DMS 273 (cell line): ENCODE data around the gene B3GAT3.
"Not testable (repeated sequence)": the region's sequence is repeated elsewhere in the genome, so short reads cannot be mapped to it uniquely, and the experiment has no call there.

Experiments
- DNase-seq: peaks from one replicate; lab custom pipeline; 2025; ENCODE audit not compliant: unreplicated experiment; lab: John Stamatoyannopoulos, UW

The B3GAT3 gene

DNA sequence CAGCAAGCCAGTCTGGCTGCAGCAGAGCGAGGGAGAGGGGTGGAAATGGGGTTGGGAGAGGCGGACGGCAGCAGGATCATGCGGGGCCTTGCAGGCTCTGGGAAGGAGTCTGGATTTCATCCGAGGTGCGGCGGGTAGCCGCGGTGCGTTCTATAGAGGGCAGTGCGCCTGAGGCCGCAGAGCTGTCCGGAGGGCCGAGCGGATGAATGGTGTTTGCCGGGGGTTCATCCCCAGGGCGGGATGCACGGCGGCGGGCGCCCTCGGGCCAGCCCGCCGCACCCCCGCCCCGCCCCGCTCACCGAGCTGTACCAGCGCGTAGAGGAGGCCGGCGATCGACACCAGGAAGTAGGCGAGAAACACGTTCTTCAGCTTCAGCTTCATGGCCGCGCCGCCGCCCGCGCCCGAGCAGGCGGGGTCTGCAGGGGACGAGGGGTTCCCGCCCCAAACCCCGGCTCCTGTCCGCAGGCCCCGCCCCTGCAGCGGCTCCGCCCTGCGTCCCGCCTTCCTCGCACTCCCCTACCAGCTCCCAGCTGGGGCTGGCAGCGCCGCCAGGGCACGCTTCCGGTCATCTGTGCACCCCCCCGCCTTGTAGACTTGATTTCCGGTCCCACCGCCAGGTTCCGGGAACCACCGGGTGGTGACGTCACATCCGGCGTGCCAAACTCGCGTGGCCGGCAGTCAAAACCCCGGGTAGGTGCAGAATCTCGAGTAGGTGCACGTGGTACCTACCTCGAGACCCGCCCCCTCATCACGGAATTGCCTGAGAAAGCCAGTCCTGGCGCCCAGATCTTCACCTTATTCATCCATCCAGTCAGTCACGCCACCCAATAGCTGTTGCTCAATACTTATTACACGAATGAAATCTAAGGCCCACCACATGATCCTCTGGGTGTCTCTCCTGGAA, at the start of gene B3GAT3:
Gene B3GAT3, minus strand, starts transcription at position 420 of the 904 bp plus-strand sequence. Its CDS starts 39 bp downstream, at position 381.
- DNase-seq = peak; percentile 96

DNA sequence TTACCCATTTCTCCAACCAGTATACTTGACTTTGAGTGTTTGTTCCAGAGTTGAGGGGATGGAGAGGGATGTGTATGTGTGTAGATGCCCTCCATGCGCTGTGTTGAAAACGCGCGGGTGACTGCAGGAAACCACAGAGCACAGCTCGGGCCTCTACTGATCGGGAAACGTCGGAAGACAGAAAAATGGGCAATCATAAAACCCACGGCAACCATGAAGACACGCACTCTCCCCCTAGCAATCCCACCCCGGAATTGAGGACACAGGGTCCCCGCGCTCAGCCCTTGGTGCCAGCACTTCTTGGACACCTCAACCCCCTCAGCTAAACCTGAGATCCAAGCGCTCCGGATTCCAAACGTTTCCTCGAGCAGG, 49.4 kb upstream of the B3GAT3 start:
- no peak for DNase-seq

DNA sequence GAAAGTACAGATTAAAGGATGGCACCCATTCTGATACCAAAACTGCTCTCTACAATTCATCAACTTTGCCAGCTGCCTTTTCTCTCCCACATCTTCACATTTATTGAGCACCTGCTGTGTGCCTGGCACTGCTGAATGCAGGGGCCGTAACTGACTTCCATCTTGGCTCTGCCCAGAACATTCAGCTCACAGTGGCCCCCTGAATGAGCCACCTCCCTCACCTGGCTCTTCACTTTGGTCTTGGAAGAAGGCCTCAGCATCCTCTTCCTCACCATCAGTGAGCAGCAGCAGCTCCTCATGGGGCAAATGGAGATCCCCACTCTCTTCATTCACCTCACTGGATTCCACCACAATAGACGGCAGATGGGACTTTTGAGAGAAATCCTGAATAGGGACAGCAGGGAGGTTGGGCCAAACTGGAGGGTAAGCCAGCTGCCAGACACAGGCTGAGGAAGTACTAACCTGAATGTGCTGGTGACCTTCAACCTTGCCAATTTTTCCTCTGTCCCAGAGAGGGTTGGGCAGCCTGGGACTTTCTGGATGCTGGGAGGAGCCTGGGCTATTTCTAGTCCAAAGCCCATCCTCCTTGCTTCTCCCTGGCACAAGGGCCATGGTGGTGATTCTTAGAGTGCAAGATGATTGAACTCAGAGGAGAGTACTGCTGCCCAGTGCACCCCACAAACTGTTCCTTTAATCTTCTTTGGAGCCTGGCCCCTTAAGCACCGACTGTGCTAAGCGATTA, 47.8 kb upstream of the B3GAT3 start:
- peak; percentile 88 for DNase-seq

DNA sequence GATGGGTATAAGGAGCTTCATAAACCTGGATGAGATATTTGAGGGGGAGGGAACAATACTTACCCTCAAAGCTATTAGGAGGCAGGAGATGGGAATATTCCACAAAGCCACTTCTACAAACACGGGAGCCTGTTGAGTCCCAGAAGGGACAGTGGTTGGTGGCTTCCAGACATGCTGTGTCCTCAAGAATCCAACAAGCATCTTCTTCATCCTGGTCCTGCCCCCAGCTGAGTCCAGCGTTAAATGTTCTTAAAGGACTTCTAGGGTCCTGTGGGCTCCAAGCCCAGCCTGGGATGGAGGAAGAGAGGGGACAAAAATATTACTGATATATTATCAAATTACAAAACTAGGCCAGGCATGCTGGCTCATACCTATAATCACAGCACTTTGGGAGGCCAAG, 45.7 kb upstream of the B3GAT3 start:
- DNase-seq = no peak

DNA sequence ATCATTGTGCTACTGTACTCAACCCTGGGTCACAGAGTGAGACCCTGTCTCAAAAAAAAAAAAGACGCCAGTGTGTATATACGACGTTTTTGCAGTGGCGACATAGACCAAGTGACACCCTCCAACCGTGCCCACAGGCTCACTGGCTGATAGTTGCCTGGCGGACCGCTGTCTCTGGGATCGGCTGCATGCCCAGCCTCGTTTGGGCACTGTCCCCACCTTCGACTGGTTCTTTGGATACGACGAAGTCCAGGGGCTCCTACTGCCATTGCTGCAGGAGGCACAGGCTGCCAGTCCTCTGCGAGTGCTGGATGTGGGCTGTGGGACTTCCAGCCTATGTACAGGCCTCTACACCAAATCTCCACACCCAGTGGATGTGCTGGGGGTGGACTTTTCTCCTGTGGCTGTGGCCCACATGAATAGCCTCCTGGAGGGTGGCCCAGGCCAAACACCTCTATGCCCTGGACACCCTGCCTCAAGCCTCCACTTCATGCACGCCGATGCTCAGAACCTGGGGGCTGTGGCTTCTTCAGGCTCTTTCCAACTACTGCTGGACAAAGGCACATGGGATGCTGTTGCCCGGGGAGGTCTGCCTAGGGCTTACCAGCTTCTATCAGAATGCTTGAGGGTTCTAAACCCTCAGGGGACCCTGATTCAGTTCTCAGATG, 44.6 kb upstream of the B3GAT3 start:
- no peak for DNase-seq

DNA sequence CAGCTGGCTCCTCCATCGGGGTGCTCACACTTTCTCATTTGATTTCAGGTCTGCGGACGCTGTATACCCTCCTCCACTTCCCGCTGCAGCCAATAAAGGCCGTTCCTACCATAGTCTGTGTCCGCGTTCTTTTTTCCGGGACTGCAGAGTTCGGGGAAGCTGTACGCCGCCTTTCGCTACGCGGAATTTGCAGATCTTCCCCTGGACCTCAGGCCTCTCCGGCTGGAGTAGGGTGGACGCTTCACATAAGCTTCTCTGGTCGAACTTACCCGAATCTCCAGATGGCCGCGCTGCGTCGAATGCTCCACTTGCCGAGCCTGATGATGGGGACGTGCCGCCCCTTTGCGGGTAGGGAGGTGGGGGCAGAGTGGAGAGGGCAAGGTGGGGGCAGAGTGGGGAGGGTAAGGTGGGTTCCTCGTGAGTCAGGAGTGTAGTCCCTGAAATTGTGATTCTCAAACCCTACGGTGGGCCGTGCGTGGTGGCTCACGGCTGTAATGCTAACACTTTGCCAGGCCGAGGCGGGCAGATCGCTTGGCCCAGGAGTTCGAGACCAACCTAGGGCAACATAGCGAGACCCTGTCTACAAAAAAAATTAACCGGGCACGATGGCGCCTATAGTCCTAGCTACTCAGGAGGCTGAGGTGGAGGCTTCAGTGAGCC, 43.9 kb upstream of the B3GAT3 start:
- DNase-seq = peak; percentile 62

DNA sequence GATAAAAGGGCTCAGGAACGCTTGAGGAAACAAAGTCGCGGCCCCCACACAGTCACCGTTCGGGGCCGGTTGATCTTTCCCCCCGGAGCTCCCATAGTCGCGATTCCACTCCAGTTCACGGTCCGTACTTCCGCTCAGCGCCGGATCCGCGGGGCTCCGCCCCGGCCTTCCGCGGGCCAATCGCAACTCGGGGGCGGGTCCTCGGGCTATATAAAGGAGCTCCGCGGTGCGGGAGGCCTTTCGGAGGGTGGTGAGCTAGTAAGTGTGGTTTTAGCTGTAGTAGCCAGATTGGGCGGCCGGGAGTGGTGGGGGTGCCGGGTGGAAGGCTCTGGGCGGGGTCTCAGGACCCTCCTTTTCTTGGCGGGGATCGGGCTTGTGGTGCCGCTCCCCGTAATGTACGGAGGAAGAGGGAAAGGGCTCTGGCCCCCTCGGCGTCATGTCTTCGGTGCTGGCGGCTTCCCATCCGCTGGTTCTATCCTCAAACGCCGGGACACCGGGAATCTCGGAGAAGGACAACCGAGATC, 43.4 kb upstream of the B3GAT3 start, which contains the start of the genes C11orf98 and CSKMT:
Gene C11orf98, minus strand, starts transcription at position 136 of the 524 bp plus-strand sequence. Its CDS starts 41 bp downstream, at position 95.
Gene CSKMT, plus strand, starts transcription at position 238 of the 524 bp plus-strand sequence. CDS start 568 bp downstream, outside the sequence.
- DNase-seq = peak; percentile 95

DNA sequence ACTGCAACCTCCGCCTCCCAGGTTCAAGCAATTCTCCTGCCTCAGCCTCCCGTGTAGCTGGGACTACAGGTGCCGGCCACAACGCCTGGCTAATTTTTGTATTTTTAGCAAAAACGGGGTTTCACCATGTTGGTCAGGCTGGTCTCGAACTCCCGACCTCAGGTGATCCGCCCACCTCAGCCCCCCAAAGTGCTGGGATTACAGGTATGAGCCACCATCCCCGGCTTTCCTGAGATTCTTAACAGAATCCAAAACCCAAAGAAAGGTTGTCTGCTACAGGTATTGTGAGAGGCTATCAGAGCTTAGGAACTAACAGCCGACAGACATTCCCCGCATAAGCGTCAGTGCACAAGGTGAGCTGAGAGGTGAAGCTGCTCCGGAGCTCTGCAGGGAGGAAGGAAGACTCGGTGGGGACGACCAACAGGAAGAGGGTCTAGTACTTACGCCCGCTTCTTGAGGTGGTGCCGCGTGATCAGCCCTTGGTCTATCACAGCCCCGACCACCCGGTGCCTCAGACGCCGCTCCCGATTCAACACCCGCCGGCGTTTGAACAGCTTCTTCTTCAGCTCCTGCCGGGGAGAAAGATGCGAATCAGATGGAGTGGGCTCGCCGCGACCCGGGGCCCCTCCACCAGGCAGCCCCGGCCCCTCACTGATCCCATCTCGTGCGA, 42.8 kb upstream of the B3GAT3 start:
- DNase-seq = peak; percentile 80

DNA sequence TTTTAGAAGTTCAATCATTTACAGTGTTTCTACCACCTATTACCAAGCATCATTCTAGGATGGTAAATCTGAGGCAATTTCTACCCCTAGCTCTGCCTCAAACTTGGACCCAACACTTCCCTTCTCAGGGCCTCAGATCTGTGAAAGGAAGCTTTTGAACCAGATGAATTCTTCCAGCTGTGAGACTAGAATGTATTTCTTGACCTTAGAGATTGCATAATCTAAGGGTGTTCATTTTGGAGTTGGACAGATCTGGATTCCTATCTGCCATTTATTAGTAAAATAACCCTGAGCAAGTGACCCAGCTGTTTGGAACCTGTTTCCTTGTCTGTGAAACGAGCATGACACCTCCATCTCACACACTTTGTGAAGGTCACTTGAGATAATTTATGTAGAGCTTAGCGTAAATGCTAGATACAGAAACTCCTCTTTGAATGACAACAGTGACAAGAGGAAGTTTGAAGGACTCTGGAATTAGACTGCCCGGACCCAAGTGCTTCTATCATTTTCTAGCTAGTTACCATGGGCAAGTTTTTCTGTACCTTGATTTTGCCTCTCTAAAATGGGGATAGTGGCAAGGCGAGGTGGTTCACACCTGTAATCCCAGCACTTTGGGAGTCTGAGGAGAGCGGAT, 35.1 kb upstream of the B3GAT3 start:
- DNase-seq = no peak

DNA sequence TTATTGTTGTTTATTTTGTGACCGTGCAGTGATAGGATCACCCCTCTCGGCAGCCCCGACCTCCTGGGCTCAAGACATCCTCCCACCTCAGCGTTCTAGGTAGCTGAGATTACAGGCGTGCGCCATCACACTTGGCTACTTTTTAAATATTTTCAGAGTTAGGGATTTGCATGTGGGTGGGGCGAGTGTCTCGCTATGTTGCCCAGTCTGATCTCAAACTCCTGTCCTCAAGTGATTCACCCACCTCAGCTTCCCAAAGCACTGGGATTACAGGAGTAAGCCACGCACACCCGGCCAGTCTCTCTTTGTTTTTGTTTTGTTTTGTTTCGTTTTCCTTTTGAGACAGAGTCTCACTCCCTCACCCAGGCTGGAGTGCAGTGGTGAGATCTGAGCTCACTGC, 32.5 kb upstream of the B3GAT3 start:
- DNase-seq = no peak

DNA sequence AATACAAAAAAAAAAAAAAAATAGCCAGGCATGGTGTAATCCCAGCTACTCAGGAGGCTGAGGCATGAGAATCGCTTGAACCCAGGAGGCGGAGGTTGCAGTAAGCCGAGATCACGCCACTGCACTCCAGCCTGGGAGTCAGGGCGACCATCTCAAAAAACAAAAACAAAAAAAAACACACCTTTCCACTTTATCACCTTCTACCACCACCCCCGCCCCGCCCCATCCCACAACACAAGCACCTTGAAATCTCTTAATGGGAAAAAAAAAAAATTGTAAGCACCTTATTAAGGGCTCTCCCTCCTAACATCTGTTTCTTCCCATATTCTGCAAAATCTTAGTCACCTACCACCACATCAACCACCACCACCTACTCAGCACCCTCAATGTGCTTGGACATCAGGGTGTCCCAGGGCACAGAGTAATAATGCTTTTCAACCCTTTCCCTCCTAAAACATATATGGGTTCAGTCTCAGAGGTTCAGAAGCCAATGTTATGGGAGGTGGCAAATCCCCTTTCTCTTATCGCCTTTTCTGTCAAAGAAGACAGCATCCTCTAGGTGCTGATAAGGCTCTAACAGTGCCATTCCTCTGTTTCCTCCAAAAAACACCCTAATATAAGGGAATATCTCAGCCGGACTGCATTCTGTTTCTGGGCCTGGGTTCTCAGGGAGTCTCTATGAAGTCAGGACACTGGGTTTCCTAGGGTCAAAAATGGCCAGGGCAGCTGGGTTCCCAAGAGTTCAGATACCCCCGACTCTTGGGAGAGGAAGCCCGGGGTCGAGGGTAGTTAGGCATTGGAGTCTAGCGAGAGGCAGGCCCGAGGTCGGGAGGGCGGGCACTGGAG, 30.6 kb upstream of the B3GAT3 start:
- no peak for DNase-seq

DNA sequence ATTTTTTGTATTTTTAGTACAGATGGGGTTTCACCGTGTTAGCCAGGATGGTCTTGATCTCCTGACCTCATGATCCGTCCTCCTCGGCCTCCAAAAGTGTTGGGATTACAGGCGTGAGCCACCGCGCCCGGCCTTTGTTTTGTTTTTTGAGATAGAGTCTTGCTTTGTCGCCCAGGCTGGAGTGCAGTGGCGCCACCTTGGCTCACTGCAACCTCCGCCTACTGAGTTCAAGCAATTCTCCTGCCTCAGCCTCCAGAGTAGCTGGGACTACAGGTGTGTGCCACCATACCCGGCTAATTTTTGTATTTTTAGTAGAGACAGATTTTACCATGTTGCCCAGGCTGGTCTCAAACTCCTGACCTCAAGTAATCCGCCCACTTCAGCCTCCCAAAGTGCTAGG, 28.5 kb upstream of the B3GAT3 start:
- not testable (repeated sequence) for DNase-seq

DNA sequence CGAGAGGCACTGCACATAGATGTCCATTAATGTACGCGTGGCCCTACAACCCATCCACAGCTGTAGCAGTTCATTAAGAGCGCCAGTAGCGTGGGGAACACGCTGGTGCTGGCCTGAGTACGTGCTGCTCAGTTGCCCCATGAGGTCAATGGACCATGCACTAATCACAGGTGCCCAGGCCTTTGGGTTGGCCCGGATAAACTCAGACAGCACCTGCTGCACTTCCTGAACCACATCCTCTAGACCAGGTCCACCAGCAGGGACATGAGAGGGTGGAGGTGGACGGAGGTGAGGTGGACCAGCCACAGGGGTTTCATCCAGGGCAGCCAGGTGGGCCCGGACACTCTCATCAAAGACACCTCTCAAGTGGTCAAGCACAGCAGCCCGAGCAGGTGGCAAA, 27.7 kb upstream of the B3GAT3 start:
- no peak for DNase-seq

DNA sequence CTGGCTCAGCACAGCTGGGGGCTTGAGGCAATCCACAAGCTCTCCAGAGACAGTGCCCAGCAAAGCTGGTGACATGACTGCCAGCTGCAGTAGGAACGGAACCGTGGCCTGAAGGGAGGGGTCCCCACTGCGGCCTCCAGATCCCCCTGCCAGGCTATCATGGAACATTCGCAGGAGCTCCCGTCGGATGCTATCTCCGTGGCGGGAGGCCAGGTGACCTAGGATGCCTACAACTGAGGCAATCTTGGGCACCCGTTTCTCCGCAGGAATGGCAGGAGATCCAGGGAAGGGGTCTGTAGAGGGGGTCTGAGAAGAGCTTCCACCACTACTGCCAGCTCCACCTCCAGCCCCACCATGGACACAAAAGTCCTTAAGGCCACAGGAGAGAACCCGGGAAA, 27.2 kb upstream of the B3GAT3 start:
- no peak for DNase-seq

DNA sequence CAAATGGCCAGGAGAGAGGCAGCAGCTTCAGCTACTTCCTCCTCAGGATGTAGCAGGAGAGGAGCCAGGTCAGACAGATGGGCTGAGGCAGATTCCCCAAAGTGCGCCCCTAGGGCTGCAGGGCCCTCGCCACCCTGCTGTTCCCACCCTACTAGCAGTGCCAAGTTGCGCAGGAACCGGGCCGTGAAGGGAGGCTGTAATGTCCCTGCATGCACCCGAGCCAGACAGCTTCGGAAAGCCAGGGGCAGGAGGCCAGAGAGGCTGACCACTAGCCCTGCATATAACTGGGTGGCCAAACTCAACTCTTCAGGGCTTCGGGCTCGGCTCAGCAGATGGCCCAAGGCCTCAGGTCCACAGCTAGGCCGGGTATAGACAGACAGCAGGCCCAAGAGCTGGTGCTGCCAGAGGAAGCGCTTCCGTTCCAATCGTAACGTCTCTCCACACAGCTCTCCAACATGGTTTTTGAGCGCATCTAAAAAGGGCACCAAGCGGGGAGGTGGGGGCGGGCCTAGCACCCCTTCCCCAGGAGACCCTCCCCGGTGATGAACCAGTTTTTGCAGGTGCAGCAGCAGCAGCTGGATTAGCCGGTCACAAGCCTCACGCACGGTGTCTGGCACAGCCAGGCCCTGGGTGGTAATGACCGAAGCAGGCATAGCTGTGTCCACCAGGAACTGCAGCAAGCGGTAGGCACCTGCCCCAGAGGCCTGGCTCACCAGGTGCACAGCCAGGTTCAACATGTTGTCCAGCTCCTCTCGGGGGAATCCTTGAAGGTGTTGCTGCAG, 26.6 kb upstream of the B3GAT3 start:
- peak; percentile 11 for DNase-seq

DNA sequence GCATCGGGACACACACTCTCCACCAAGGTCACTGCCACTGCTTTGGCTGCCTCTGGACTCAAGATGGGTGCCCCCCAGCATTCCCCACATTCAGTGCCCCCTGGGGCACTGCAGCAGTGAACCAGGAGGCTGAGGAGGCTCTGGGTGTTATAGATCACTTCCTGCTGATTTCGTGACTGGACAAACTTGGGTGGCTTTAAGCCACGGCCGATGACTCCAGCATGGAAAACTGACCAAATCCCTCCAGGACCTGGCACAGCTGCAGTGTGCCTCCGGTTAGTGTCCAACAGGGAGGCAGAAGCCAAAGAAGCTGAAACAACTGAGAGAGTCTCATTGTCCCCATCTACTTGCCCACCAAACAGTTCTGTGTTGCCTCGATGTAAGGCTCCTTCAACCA, 25.8 kb upstream of the B3GAT3 start:
- no peak for DNase-seq

DNA sequence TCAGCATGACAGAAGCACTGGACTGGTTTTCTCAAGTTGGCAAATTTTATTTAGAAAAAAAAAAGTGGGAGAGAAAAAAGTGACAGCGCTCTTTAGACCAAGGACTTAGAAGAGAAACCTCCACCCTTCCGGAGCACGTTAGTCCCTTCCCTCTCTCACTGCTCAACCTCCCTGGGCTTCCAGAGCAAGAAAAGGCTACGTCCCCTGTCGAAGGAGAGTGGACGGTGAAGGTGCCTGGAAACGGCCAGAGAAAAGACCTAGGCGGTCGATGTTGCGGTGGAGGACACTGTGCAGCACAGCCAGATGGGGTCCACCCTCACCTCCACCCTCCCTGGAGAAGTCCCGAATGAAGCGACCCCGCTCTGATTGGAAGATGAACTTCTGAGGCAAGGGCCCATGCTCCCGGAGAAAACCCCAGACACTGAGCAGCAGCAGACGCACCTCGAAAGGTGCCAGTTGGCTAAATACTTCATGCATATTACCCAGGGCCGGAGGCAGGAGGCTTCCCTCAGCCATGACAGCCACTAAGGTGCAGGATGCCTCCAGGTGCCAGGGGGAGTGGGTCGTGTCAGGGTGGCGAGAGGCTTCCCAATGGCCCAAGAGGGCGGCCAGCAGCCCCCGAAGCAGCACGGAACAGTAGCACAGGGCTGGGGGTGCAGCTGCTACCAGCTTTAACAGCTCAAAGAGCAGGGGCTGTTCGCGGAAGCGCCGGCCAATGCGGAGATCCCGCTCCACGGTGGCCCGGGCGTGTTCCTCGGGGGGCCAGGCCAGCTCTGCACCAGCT, 25.2 kb upstream of the B3GAT3 start:
- DNase-seq = no peak
